ENCODE measurements around the gene MGAT5.
A peak's percentile ranks its signal among the peaks of the same experiment; 100 is the strongest.

MGAT5 gene

GRCh38 chr2:134280726-134281125 is 26.9 kb downstream of the MGAT5 start:
- DNase-seq: no peak

DNA sequence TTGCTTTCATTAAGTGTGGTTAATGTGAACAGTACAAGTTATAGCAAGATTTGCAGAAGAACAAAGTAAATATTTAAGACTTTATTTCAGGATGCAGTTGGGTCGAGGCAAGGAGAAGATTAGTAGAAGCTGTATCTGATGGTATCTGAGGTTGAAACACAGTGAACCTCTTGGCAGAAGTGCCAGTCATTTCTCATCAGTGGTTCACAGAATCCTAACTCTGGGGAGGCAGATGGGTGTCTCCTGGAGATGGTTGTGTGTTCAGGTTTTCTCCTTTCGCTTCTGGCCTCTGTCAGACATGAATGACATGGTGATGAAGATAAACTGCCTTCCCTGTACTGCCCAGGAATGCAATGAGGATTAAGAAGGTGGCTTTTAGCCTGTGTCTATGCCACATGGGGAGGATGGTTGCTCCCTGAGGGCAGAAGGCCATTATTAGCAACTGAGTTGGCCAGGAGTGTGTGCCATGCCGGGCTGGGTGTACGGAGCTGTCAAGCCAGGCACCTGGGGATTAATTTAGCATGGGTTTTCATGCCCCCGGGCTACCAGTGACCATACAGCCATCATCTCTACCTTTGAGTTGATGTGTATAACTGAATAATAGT is 28.0 kb downstream of the MGAT5 start:
- no peak for DNase-seq

- DNase-seq: no peak
Observed at GRCh38 chr2:134282629-134283400, 28.9 kb downstream of the MGAT5 start.

GRCh38 chr2:134283661-134284060 is 29.8 kb downstream of the MGAT5 start:
- no peak for DNase-seq

DNA sequence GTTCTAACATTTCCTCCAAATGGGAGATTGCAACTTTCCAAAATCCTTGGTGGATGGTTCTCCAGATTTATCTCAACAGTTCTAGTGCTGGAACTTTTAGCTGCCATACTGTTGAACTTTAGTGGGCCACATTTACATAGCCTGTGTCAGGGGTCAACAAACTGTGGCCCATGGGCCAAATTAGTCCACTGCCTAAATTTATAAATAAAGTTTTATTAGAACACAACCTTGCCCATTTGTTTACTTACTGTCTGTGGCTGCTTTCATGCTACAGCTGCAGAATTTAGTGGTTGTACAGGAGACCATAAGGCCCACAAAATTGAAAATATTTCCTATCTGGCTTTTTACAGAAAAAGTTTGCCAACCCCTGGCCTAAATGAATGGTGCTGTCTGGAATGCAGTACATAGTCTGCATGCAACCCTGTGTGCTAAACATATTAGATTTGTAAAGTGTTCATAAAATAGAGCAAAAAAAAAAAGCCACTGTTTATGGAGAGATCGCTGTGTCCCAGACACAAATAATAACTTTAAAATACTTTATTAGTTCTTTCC is 30.3 kb downstream of the MGAT5 start:
- DNase-seq: no peak

GRCh38 chr2:134287323-134287722 is 33.5 kb downstream of the MGAT5 start:
- DNase-seq: no peak

DNA sequence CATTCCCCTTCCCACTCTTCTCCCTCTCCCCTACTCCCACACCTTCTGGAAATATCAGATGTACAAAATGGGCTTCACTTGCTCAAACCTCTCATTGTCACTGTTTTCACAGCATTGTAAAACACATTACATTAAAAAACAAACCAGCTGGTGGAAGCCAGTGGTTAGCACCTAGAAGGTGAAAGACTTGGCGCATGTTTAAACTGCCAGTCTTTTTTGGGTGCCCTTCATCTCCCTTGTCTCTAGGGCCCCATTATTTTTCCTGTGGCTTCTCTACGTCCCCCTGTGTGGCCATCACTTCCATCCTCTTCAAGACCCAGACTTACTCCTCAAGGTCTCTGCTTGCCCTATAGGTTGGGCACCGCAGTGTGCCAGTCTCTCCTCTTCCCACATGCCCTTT is 34.9 kb downstream of the MGAT5 start:
- no peak for DNase-seq

- no peak for DNase-seq
Observed at GRCh38 chr2:134289225-134289624, 35.4 kb downstream of the MGAT5 start.

DNA sequence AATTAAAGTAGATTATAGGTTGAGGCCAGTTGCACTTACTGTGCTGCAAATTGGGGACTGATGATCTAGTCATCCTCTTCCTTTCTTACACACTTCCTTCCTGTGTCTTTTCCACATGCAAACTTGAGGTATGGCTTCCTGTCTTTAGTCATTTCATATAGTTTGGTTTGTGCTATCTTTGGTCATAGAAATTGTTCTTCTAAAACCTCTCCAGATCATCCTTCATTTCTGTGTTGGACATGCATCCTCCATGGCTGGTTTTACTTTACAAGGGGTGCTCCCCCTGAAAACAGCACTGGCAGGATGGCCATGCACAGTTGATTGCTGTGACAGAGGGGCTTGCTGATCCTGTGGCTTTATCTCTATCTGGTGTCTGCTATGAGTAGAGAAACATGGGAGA is 36.5 kb downstream of the MGAT5 start:
- DNase-seq: no peak

DNA sequence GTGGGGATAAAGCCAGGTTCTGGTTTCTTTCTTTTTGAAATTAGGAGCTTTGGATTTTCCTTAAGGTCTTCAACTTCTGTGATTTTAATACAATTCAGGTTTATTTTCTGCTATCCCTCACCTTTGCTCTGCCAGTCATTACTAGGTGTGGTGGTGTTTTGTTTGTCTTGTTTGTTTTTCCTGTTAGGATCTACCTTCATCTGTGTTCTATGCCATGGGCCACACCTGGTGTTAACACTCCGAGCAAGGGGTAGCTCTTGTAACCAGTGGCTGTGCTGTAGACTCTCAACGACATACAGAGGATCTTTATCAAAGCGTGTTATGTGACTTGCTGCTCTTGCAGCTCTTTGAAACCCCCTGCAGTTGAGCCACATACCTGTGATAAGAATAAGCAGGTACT is 38.6 kb downstream of the MGAT5 start:
- no peak for DNase-seq

DNA sequence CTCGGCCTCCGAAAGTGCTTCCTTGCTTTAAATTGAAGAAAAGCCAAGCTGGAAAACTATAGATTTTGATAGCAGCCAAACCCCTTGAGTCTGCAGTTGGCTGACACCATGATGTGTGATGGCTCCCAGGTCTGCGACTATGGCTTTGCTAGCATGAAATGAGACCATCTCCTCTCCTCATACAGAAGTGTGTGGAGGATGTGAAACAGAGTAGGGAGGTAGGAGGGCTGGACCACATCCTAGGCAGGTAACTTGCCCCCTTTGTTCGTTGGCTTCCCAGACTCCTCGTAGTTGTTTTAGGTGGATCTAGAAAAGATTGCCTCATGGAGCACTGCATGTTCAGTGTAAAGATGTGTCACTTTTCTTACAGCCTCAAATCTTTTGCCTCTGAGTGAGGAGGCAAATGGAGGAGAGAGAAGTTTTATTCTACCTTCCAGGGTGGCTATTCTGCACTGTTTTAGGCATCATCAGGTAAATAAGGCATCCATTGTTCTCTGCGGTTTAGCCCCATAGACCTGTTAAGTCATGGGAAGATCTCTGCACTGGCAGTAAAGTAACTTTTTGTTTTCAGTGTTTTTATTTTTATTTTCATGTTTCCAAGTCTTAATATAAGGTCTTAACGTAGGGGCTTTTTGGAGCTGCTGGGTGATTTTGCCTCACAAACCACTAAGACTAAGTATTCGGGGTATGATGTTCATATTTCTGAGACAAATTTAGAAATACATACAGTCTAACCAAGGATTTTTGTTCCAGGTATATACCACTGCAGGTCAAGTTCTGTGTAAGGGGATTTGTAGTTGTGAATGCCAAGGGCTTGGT is 40.1 kb downstream of the MGAT5 start:
- DNase-seq: no peak

- DNase-seq: peak; percentile 30
Observed at GRCh38 chr2:134294598-134294997, 40.7 kb downstream of the MGAT5 start.

GRCh38 chr2:134295441-134295840 is 41.6 kb downstream of the MGAT5 start:
- DNase-seq: no peak

- peak; percentile 8 for DNase-seq
Observed at GRCh38 chr2:134296301-134296700, 42.4 kb downstream of the MGAT5 start.

DNA sequence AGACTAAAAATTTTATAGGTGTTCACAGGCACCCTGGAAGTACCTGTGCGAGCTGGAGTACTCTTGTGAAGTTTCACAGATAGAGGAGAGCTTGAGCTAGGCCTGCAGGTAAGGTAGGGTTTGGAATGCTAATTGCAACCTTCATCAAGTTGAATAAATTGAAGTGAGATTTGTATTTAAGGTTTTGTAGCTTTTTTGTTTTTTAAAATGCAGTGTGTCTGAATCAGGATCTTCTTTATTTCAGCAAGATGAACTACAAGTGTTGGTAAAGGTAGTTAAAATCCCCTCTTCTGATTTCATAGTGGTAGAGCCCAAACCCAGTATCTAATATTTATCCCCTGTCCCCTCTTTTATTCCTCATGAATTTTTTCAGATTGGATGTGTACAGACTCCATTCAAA is 45.5 kb downstream of the MGAT5 start:
- no peak for DNase-seq

DNA sequence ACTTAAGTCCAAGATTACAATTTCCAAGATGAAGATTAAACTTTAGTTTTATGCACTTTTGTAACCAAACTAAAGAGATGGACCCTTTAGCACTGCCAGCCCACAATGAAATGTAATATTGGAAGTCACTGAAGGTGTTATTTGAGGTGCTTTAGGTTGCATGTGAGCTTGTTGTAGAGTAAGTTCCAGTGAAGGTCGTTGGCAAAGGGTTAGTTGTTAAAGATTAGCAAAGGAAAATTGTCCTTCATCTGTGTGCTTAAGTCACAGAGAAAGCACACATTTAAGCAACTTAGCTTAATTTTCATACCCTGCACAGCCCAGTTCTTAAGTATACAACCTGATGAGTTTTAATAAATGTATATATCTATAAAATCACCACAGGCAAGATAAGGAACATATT is 46.7 kb downstream of the MGAT5 start:
- DNase-seq: no peak

- DNase-seq: no peak
Observed at GRCh38 chr2:134301099-134301927, 47.4 kb downstream of the MGAT5 start.

- no peak for DNase-seq
Observed at GRCh38 chr2:134301928-134302260, 48.0 kb downstream of the MGAT5 start.

GRCh38 chr2:134304394-134305108 is 50.7 kb downstream of the MGAT5 start:
- DNase-seq: no peak

- no peak for DNase-seq
Observed at GRCh38 chr2:134305109-134305491, 51.2 kb downstream of the MGAT5 start.

DNA sequence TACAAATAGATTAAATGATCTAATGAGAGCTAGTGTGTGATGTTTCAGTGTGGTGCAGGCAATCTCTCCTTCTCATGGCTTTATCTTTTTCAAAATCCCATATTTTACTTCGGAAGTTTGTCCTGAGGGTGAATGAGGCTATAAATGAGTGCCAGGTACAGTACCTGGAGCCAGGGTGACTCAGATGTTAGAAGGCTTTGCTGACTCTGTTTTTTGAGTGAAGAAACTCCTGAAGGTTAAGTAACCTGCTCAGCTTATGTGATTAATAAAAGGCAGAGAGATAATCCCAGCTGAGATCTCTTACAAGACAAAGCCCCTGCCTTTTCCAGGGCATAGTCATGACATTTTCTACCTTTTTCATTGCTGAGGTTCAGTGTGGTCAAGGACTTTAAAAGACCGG is 52.6 kb downstream of the MGAT5 start:
- no peak for DNase-seq

DNA sequence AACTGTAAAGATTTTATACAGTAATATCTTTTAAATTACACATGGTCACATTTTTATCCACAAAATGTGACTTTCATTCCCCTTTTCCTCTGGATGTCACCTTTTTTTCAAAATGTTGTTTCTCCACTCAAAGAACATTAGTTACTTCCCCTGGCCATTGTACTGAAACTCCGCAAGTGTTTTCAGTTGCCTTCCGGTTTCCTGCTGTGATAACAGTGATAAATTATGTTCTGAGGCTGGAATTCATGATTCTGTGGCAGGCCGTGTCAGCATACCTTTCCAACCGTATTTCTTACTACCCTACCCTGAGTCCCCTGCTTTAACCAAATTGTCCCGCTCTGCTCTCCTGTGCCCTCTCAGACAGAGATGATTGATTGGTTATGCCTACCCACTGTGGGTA is 53.5 kb downstream of the MGAT5 start:
- DNase-seq: no peak

Data from hematopoietic multipotent progenitor cell treated with erythropoietin and hydrocortisone succinate and interleukin-3 and kit ligand, for 6 days (in vitro differentiated cells).